Measurements from ENCODE around the gene OR5C1. TPM values are rescaled to one million over a fixed set of nuclear protein-coding genes. Genes with fewer than 3 reads are reported as not detected.
"Not testable (repeated sequence)": the region's sequence is repeated elsewhere in the genome, so short reads cannot be mapped to it uniquely, and the experiment has no call there.

Gene OR5C1
- total RNA-seq, 5 donors from 2014 or later (not counting 1 experiment from before 2014, with no cell fraction given) = not detected

- CTCF ChIA-PET; H3K27me3 ChIP-seq (replicated peaks in 1 of 2; ENCODE audit: control insufficient read depth in 2 of 2, extremely low read depth in 1 of 2, insufficient read depth in 2 of 2, low read length in 1 of 2); H3K27ac ChIP-seq (ENCODE audit: low read length); H3K9me3 ChIP-seq; H3K36me3 ChIP-seq (ENCODE audit: control insufficient read depth in 2 of 2, extremely low read depth in 1 of 2, insufficient read depth in 1 of 2, low read length in 1 of 2); H3K27me3 Mint-ChIP-seq; ATAC-seq (replicated peaks in 1 of 4); H3K4me3 Mint-ChIP-seq; H3K27ac Mint-ChIP-seq; POLR2A ChIA-PET; DNase-seq; H3K4me3 ChIP-seq (ENCODE audit: control insufficient read depth in 1 of 2, extremely low read depth in 1 of 2, low read length in 1 of 2); H3K9me3 Mint-ChIP-seq; H3K36me3 Mint-ChIP-seq: not testable (repeated sequence)
- WGBS (ENCODE audit: insufficient coverage) = 87% methylated on average over 3 of the region's 3 CpGs
- peaks cover 7 to 12% of the 10 kb centered on the region in 2 experiments for H3K4me1 ChIP-seq (ENCODE audit: control insufficient read depth in 1 of 2, extremely low read depth in 1 of 2, insufficient read depth in 2 of 2, low read length in 2 of 2)
- peaks cover 13 to 21% (median 19%) of the 10 kb centered on the region in 3 donors for H3K4me1 Mint-ChIP-seq
These were observed 49.7 kb downstream of the OR5C1 start for GRCh38 chr9:122838441-122838840.

Other genes starting within 250 kb of the OR5C1 start
- not detected for gene OR1N2, start 235.8 kb upstream of the OR5C1 start, total RNA-seq
- under 1 TPM in 1 of 5 donors, not detected in 4; 0.35 TPM for gene OR1L8, start 205.5 kb upstream of the OR5C1 start, total RNA-seq
- not detected for gene OR1Q1, start 174.2 kb upstream of the OR5C1 start, total RNA-seq
- not detected for gene OR1B1, start 131.3 kb upstream of the OR5C1 start, total RNA-seq
- gene OR1L1, start 127.2 kb upstream of the OR5C1 start, total RNA-seq = not detected
- gene OR1L3, start 113.8 kb upstream of the OR5C1 start, total RNA-seq = not detected
- not detected for gene OR1L4, start 64.9 kb upstream of the OR5C1 start, total RNA-seq
- gene OR1L6, start 46.6 kb upstream of the OR5C1 start, total RNA-seq = not detected
- gene OR1K1, start 11.2 kb downstream of the OR5C1 start, total RNA-seq = not detected
- gene PDCL, start 39.7 kb downstream of the OR5C1 start, total RNA-seq = 10 to 100 TPM; 13.3 to 16.7 (median 14.3) TPM
- 10 to 100 TPM; 45.3 to 76.0 (median 59.8) TPM for gene RC3H2, start 116.4 kb downstream of the OR5C1 start, total RNA-seq
- gene ZBTB6, start 124.4 kb downstream of the OR5C1 start, total RNA-seq = 10 to 100 TPM in 3 of 5 donors, 1 to 10 TPM in 2; 3.5 to 14.8 (median 13.4) TPM
- 1 to 10 TPM; 5.4 to 7.3 (median 6.0) TPM for gene ZBTB26, start 142.6 kb downstream of the OR5C1 start, total RNA-seq
- 10 to 100 TPM; 35.7 to 42.0 (median 37.7) TPM for gene RABGAP1, start 152.1 kb downstream of the OR5C1 start, total RNA-seq
- gene GPR21, start 244.7 kb downstream of the OR5C1 start, total RNA-seq = 1 to 10 TPM in 3 of 5 donors, under 1 TPM in 2; 0.23 to 2.4 (median 1.0) TPM

All from T-cell (primary cell).